ENCODE measurements around the gene SKA3.

SKA3 gene

DNA sequence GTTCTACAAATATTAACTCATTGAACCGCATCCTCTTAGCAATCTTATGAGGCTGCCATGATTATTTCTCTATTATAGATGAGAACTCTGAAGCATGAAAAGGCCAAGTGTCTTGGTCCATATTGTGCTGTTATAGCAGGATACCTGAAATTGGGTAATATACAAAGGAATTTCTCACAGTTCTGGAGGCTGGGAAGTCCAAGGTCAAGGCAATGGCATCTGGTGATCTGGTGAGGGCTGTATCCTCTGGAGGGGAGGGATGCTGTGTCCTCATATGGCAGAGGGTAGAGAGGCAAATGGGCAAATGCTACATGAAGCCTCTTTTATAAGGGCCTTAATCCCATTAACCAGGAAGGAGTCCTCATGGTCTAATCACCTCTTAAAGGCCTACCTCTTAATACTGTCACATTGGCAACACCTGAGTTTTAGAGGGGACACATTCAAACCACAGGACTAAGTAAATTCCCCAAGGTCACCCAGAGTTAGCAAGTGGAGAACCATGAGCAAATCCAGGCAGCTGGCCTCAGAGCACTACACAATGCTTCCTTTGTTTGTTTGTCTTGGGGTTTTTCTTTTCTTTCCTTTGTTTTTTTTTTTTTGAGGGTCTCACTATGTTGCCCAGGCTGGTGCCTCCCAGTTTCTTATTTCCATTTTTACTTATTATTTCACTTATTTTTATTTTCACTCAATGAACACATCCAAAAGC is 59.1 kb downstream of the SKA3 start:
- DNase-seq (ENCODE audit: low read depth in 1 of 2, low spot score in 1 of 2): no peak

GRCh38 chr13:21116141-21116540 is 60.2 kb downstream of the SKA3 start:
- no peak for DNase-seq (ENCODE audit: low read depth in 1 of 2, low spot score in 1 of 2)

DNA sequence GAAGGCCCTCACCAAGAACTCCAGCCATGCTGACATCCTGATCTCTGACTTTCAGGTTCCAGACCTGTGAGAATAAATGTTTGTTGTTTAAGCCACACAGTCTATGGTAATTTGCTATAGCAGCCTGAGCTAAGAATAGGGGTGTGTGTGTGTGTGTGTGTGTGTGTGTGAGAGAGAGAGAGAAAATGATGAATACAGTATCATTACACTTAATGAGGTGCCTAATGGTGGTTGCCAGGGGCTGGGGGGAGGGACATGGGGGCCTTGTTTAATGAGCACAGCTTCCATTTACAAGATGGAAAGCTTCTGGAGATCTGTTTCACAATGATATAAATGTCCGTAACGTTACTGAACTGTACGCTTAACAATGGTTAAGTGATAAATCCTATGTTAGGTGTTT is 61.1 kb downstream of the SKA3 start:
- DNase-seq (ENCODE audit: low read depth in 1 of 2, low spot score in 1 of 2): no peak

- no peak for DNase-seq (ENCODE audit: low read depth in 1 of 2, low spot score in 1 of 2)
Measured at GRCh38 chr13:21111546-21111945, 64.8 kb downstream of the SKA3 start.

DNA sequence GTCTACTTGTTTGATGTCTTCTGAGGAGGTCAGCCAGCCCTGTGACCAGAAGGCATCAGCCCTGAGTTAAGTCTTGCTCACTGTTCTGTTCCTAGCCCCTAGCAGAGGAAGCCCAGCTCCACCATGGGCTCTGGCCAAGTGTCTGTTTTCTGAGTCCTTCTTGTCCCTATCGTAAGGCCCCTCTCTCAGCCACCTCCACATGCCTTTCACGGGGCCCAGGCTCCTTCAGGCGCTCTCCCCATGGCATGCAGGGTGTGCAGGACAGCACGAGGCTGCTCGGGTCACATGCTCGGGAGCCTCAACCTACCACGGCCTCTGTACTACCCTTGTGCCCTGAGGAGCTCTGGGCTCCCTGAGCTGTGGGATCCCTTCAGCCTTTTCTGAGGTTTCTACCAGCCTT is 67.2 kb downstream of the SKA3 start:
- DNase-seq (ENCODE audit: low read depth in 1 of 2, low spot score in 1 of 2): no peak

GRCh38 chr13:21106089-21106488 is 70.3 kb downstream of the SKA3 start:
- DNase-seq (ENCODE audit: low read depth in 1 of 2, low spot score in 1 of 2): no peak

GRCh38 chr13:21104199-21105019 is 71.9 kb downstream of the SKA3 start:
- no peak for DNase-seq (ENCODE audit: low read depth in 1 of 2, low spot score in 1 of 2)

Data from stimulated activated CD4-positive, alpha-beta T cell treated with anti-CD3 and anti-CD28 coated beads, Interleukin-15, amount 100 ng/mL, for 1 hour (primary cell).